Neuron (in vitro differentiated cells): ENCODE data around the gene SLC1A3.

Experiments
- H2AFZ ChIP-seq: one replicate; pipeline ENCODE4 v1.6.1; 2013; ENCODE audit warnings: low read depth, mild to moderate bottlenecking, inconsistent platforms, low read length, moderate library complexity
- H3K27me3 ChIP-seq: one replicate; pipeline ENCODE4 v1.6.1; 2013; ENCODE audit warnings: low read length; ENCODE audit not compliant: insufficient read depth
- H3K36me3 ChIP-seq: one replicate; pipeline ENCODE4 v1.6.1; 2013; ENCODE audit warnings: low read length; ENCODE audit not compliant: insufficient read depth
- H3K4me1 ChIP-seq: one replicate; pipeline ENCODE4 v1.6.1; 2013; ENCODE audit warnings: low read length; ENCODE audit not compliant: insufficient read depth
- H3K4me3 ChIP-seq: 2 replicates; pipeline ENCODE4 v1.5.1; 2013; ENCODE audit warnings: mild to moderate bottlenecking, low read length, moderate library complexity
- H3K9me3 ChIP-seq: one replicate; pipeline ENCODE4 v1.6.1; 2013; ENCODE audit warnings: low read length

The SLC1A3 gene

GRCh38 chr5:36734422-36734821, 128.0 kb downstream of the SLC1A3 start:
- Histone ChIP-seq H3K36me3 (no peaks in the 10 kb centered on the region), H3K4me1 (no peaks in the 10 kb centered on the region), H3K4me3 (no peak overlapping the region), H3K9me3 (no peaks in the 10 kb centered on the region), H3K27me3 (peaks cover 5% of the 10 kb centered on the region), H2AFZ (no peak overlapping the region)

- Histone ChIP-seq H3K27me3 (peaks cover 3% of the 10 kb centered on the region), H3K4me3 (no peak overlapping the region), H3K9me3 (no peaks in the 10 kb centered on the region), H2AFZ (no peak overlapping the region), H3K4me1 (no peaks in the 10 kb centered on the region), H3K36me3 (no peaks in the 10 kb centered on the region)
Observed at GRCh38 chr5:36735891-36736290, 129.5 kb downstream of the SLC1A3 start.
